Vagina (tissue), 2 donors: ENCODE data around the gene HOXD12. TPM values are rescaled to one million over a fixed set of nuclear protein-coding genes. Genes with fewer than 3 reads are reported as not detected.

Experiments used
- DNase-seq, 2 donors: peaks; one replicate each; pipeline ENCODE4 v3.0.0-alpha.2; 2017; ENCODE audit errors: extremely low spot score in 2 of 2
- H3K27ac ChIP-seq: fragments of 200-600 bp; sonication (generic); one replicate; pipeline ENCODE4 v1.5.1; 2019
- H3K27me3 ChIP-seq: fragments of 200-600 bp; sonication (generic); one replicate; pipeline ENCODE4 v1.5.1; 2019
- H3K36me3 ChIP-seq, 2 donors: fragments of 200-600 bp; sonication (generic); one replicate each; pipeline ENCODE4 v1.5.1; 2017 to 2019
- H3K4me1 ChIP-seq: fragments of 200-600 bp; sonication (generic); one replicate; pipeline ENCODE4 v1.5.1; 2019
- H3K4me3 ChIP-seq, 2 donors: fragments of 200-600 bp; sonication (generic); 1 replicate in 1 of 2; 2 replicates in 1 of 2; pipeline ENCODE4 v1.5.1; 2016 to 2019
- H3K9me3 ChIP-seq: fragments of 200-600 bp; sonication (generic); one replicate; pipeline ENCODE4 v1.5.1; 2019
- CTCF ChIP-seq, 3 experiments: fragments of 450-650 bp in 2 of 3; fragments of 200-600 bp in 1 of 3; sonication (generic) in 1 of 3; IDR thresholded peaks; one replicate each; pipeline ENCODE4 v1.5.1; 2017 to 2019; ENCODE audit warnings: antibody characterized with exemption in 3 of 3, mild to moderate bottlenecking in 2 of 3, moderate library complexity in 2 of 3
- POLR2A ChIP-seq, 2 donors: fragments of 450-650 bp; IDR thresholded peaks; one replicate each; pipeline ENCODE4 v1.6.1; 2017; ENCODE audit warnings: antibody characterized with exemption in 2 of 2, mild to moderate bottlenecking in 2 of 2, moderate library complexity in 2 of 2
- POLR2AphosphoS5 ChIP-seq, 2 donors: sonication (generic); formaldehyde crosslinking; IDR thresholded peaks; one replicate each; pipeline ENCODE4 v1.9.0; 2017; ENCODE audit warnings: antibody characterized with exemption in 2 of 2, mild to moderate bottlenecking in 2 of 2, low read depth in 1 of 2; ENCODE audit not compliant: insufficient read depth in 1 of 2
- intact Hi-C: fragments of 100-400 bp; cut with DNase I; formaldehyde crosslinking; loops from one replicate; pipeline ENCODE4 v1.15.1; 2023
- total RNA-seq: library from RNA; depleted of rRNA; stranded (reverse); fragments of >200 nt; gene quantifications from one replicate; pipeline ENCODE4 v1.2.3, GENCODE V29; 2016

Gene HOXD12
- total RNA-seq, 1 donor from 2014 or later = 1.7 TPM

- peak in 1 of 2 donors; percentile 86 for DNase-seq
- Histone ChIP-seq H3K36me3 (no peaks in the 10 kb centered on the region), H3K9me3 (no peaks in the 10 kb centered on the region), H3K27ac (peak overlapping the region; percentile 93), H3K4me1 (peaks cover 60% of the 10 kb centered on the region), H3K27me3 (peaks cover 9% of the 10 kb centered on the region), H3K4me3 (peak overlapping the region; percentile 49 to 52)
- TF ChIP-seq POLR2AphosphoS5 (IDR thresholded peaks at IDR 0.05; ENCODE audit: insufficient read depth in 1 of 2, low read depth in 1 of 2) (peak in 1 of 2 donors; percentile 45), POLR2A (IDR thresholded peaks at IDR 0.05) (no peak)
- intact Hi-C loops = loop anchor here (10.0 kb wide), 1 partner anchor 1748 kb away; the partner anchor contains the start of gene SP9
These were observed 16.5 kb upstream of the HOXD12 start for GRCh38 chr2:176082824-176083751.

GRCh38 chr2:176083796-176084261 lies 15.8 kb upstream of the HOXD12 start, which contains the start of gene EVX2:
TSS of gene EVX2 (minus strand) at chr2:176083962. CDS start at chr2:176083776, 186 bp downstream.
- peaks cover 66% of the 10 kb centered on the region for H3K4me1 ChIP-seq
- no peak for TF ChIP-seq CTCF (IDR thresholded peaks at IDR 0.05)
- no peak for TF ChIP-seq POLR2AphosphoS5 (IDR thresholded peaks at IDR 0.05; ENCODE audit: insufficient read depth in 1 of 2, low read depth in 1 of 2)
- TF ChIP-seq POLR2A (IDR thresholded peaks at IDR 0.05) = no peak
- H3K27me3 ChIP-seq = peaks cover 9% of the 10 kb centered on the region
- peak in 1 of 2 donors; percentile 82 for DNase-seq
- peak within 1 kb of the TSS; percentile 93 for H3K27ac ChIP-seq
- intact Hi-C loops = loop anchor here (10.0 kb wide), 1 partner anchor 1749 kb away; the partner anchor contains the start of gene SP9
- no peaks in the 10 kb centered on the region for H3K9me3 ChIP-seq
- H3K4me3 ChIP-seq = peak within 1 kb of the TSS; percentile 49 to 52
- no peaks in the 10 kb centered on the region for H3K36me3 ChIP-seq

GRCh38 chr2:176084611-176085119 lies 14.9 kb upstream of the HOXD12 start:
- peaks cover 60% of the 10 kb centered on the region for H3K4me1 ChIP-seq
- peak overlapping the region; percentile 93 for H3K27ac ChIP-seq
- TF ChIP-seq POLR2AphosphoS5 (IDR thresholded peaks at IDR 0.05; ENCODE audit: insufficient read depth in 1 of 2, low read depth in 1 of 2) (no peak), CTCF (IDR thresholded peaks at IDR 0.05) (peak in 1 of 3 experiments; percentile 37)
- DNase-seq = no peak
- peak overlapping the region; percentile 49 to 52 for H3K4me3 ChIP-seq
- intact Hi-C loops = loop anchor here (5.0 to 10.0 kb wide), 2 partner anchors 397 to 1750 kb away; partner anchors contain the start of gene SP9
- H3K9me3 ChIP-seq = no peaks in the 10 kb centered on the region
- no peaks in the 10 kb centered on the region for H3K36me3 ChIP-seq
- H3K27me3 ChIP-seq = peaks cover 9% of the 10 kb centered on the region

GRCh38 chr2:176085120-176085788 lies 14.3 kb upstream of the HOXD12 start:
- no peak for DNase-seq
- H3K27me3 ChIP-seq = peaks cover 9% of the 10 kb centered on the region
- H3K4me1 ChIP-seq = peaks cover 57% of the 10 kb centered on the region
- TF ChIP-seq POLR2AphosphoS5 (IDR thresholded peaks at IDR 0.05; ENCODE audit: insufficient read depth in 1 of 2, low read depth in 1 of 2) = no peak
- TF ChIP-seq POLR2A (IDR thresholded peaks at IDR 0.05) = no peak
- TF ChIP-seq CTCF (IDR thresholded peaks at IDR 0.05) = no peak
- H3K9me3 ChIP-seq = no peaks in the 10 kb centered on the region
- intact Hi-C loops = loop anchor here (5.0 to 10.0 kb wide), 2 partner anchors 398 to 1750 kb away; partner anchors contain the start of gene SP9
- H3K27ac ChIP-seq = peak overlapping the region; percentile 93
- peak overlapping the region; percentile 49 to 52 for H3K4me3 ChIP-seq
- H3K36me3 ChIP-seq = no peaks in the 10 kb centered on the region
